ENCODE data around the gene CTIF.

Gene CTIF

GRCh38 chr18:48548921-48549320 lies 10.1 kb downstream of the CTIF start:
- no peaks in the 10 kb centered on the region for H3K36me3 ChIP-seq (ENCODE audit: control insufficient read depth, insufficient read depth, low read length)
- H3K9me3 ChIP-seq (ENCODE audit: control insufficient read depth, low read length) = no peaks in the 10 kb centered on the region
- no peak for DNase-seq
- H3K27me3 ChIP-seq (replicated peaks; ENCODE audit: control insufficient read depth, insufficient read depth, low read length, poor library complexity, severe bottlenecking) = no peaks in the 10 kb centered on the region
- no peak overlapping the region for H3K4me3 ChIP-seq (ENCODE audit: insufficient read depth, low read depth, low read length, poor library complexity, severe bottlenecking)
- no peaks in the 10 kb centered on the region for H3K4me1 ChIP-seq (ENCODE audit: control insufficient read depth, insufficient read depth, low read length, poor library complexity, severe bottlenecking)
- H3K27ac ChIP-seq (ENCODE audit: insufficient read depth, low read length, poor library complexity, severe bottlenecking) = no peak overlapping the region

GRCh38 chr18:48550101-48550729 lies 11.4 kb downstream of the CTIF start:
- H3K4me3 ChIP-seq (ENCODE audit: insufficient read depth, low read depth, low read length, poor library complexity, severe bottlenecking) = no peak overlapping the region
- H3K9me3 ChIP-seq (ENCODE audit: control insufficient read depth, low read length) = no peaks in the 10 kb centered on the region
- H3K27ac ChIP-seq (ENCODE audit: insufficient read depth, low read length, poor library complexity, severe bottlenecking) = no peak overlapping the region
- no peak for DNase-seq
- no peaks in the 10 kb centered on the region for H3K4me1 ChIP-seq (ENCODE audit: control insufficient read depth, insufficient read depth, low read length, poor library complexity, severe bottlenecking)
- H3K27me3 ChIP-seq (replicated peaks; ENCODE audit: control insufficient read depth, insufficient read depth, low read length, poor library complexity, severe bottlenecking) = no peaks in the 10 kb centered on the region
- H3K36me3 ChIP-seq (ENCODE audit: control insufficient read depth, insufficient read depth, low read length) = no peaks in the 10 kb centered on the region

GRCh38 chr18:48551100-48551499 lies 12.3 kb downstream of the CTIF start:
- H3K27me3 ChIP-seq (replicated peaks; ENCODE audit: control insufficient read depth, insufficient read depth, low read length, poor library complexity, severe bottlenecking) = no peaks in the 10 kb centered on the region
- H3K4me1 ChIP-seq (ENCODE audit: control insufficient read depth, insufficient read depth, low read length, poor library complexity, severe bottlenecking) = no peaks in the 10 kb centered on the region
- H3K4me3 ChIP-seq (ENCODE audit: insufficient read depth, low read depth, low read length, poor library complexity, severe bottlenecking) = no peak overlapping the region
- no peak for DNase-seq
- H3K27ac ChIP-seq (ENCODE audit: insufficient read depth, low read length, poor library complexity, severe bottlenecking) = no peak overlapping the region
- H3K36me3 ChIP-seq (ENCODE audit: control insufficient read depth, insufficient read depth, low read length) = no peaks in the 10 kb centered on the region
- no peaks in the 10 kb centered on the region for H3K9me3 ChIP-seq (ENCODE audit: control insufficient read depth, low read length)

- no peak for DNase-seq
- no peak overlapping the region for H3K27ac ChIP-seq (ENCODE audit: insufficient read depth, low read length, poor library complexity, severe bottlenecking)
- H3K4me3 ChIP-seq (ENCODE audit: insufficient read depth, low read depth, low read length, poor library complexity, severe bottlenecking) = no peak overlapping the region
- H3K4me1 ChIP-seq (ENCODE audit: control insufficient read depth, insufficient read depth, low read length, poor library complexity, severe bottlenecking) = no peaks in the 10 kb centered on the region
- no peaks in the 10 kb centered on the region for H3K36me3 ChIP-seq (ENCODE audit: control insufficient read depth, insufficient read depth, low read length)
- no peaks in the 10 kb centered on the region for H3K27me3 ChIP-seq (replicated peaks; ENCODE audit: control insufficient read depth, insufficient read depth, low read length, poor library complexity, severe bottlenecking)
- no peaks in the 10 kb centered on the region for H3K9me3 ChIP-seq (ENCODE audit: control insufficient read depth, low read length)
These were observed 13.3 kb downstream of the CTIF start for GRCh38 chr18:48552130-48552529.

GRCh38 chr18:48553236-48553635 lies 14.4 kb downstream of the CTIF start:
- Histone ChIP-seq H3K9me3 (ENCODE audit: control insufficient read depth, low read length) (no peaks in the 10 kb centered on the region), H3K36me3 (ENCODE audit: control insufficient read depth, insufficient read depth, low read length) (no peaks in the 10 kb centered on the region), H3K27ac (ENCODE audit: insufficient read depth, low read length, poor library complexity, severe bottlenecking) (no peak overlapping the region), H3K27me3 (replicated peaks; ENCODE audit: control insufficient read depth, insufficient read depth, low read length, poor library complexity, severe bottlenecking) (no peaks in the 10 kb centered on the region), H3K4me1 (ENCODE audit: control insufficient read depth, insufficient read depth, low read length, poor library complexity, severe bottlenecking) (no peaks in the 10 kb centered on the region), H3K4me3 (ENCODE audit: insufficient read depth, low read depth, low read length, poor library complexity, severe bottlenecking) (no peak overlapping the region)
- DNase-seq = no peak

- no peaks in the 10 kb centered on the region for H3K4me1 ChIP-seq (ENCODE audit: control insufficient read depth, insufficient read depth, low read length, poor library complexity, severe bottlenecking)
- H3K36me3 ChIP-seq (ENCODE audit: control insufficient read depth, insufficient read depth, low read length) = no peaks in the 10 kb centered on the region
- no peak overlapping the region for H3K4me3 ChIP-seq (ENCODE audit: insufficient read depth, low read depth, low read length, poor library complexity, severe bottlenecking)
These were observed 16.0 kb downstream of the CTIF start for GRCh38 chr18:48554610-48555400.

GRCh38 chr18:48555465-48555995 lies 16.7 kb downstream of the CTIF start:
- Histone ChIP-seq H3K27me3 (replicated peaks; ENCODE audit: control insufficient read depth, insufficient read depth, low read length, poor library complexity, severe bottlenecking) (no peaks in the 10 kb centered on the region), H3K9me3 (ENCODE audit: control insufficient read depth, low read length) (no peaks in the 10 kb centered on the region), H3K27ac (ENCODE audit: insufficient read depth, low read length, poor library complexity, severe bottlenecking) (no peak overlapping the region), H3K4me3 (ENCODE audit: insufficient read depth, low read depth, low read length, poor library complexity, severe bottlenecking) (no peak overlapping the region), H3K36me3 (ENCODE audit: control insufficient read depth, insufficient read depth, low read length) (no peaks in the 10 kb centered on the region), H3K4me1 (ENCODE audit: control insufficient read depth, insufficient read depth, low read length, poor library complexity, severe bottlenecking) (no peaks in the 10 kb centered on the region)
- no peak for DNase-seq

More at GRCh38 chr18:48554610-48555400, 16.0 kb downstream of the CTIF start:
- no peak overlapping the region for H3K27ac ChIP-seq (ENCODE audit: insufficient read depth, low read length, poor library complexity, severe bottlenecking)
- no peak for DNase-seq
- H3K27me3 ChIP-seq (replicated peaks; ENCODE audit: control insufficient read depth, insufficient read depth, low read length, poor library complexity, severe bottlenecking) = no peaks in the 10 kb centered on the region
- no peaks in the 10 kb centered on the region for H3K9me3 ChIP-seq (ENCODE audit: control insufficient read depth, low read length)

- no peaks in the 10 kb centered on the region for H3K4me1 ChIP-seq (ENCODE audit: control insufficient read depth, insufficient read depth, low read length, poor library complexity, severe bottlenecking)
- H3K4me3 ChIP-seq (ENCODE audit: insufficient read depth, low read depth, low read length, poor library complexity, severe bottlenecking) = no peak overlapping the region
- H3K36me3 ChIP-seq (ENCODE audit: control insufficient read depth, insufficient read depth, low read length) = no peaks in the 10 kb centered on the region
- no peaks in the 10 kb centered on the region for H3K27me3 ChIP-seq (replicated peaks; ENCODE audit: control insufficient read depth, insufficient read depth, low read length, poor library complexity, severe bottlenecking)
- no peak overlapping the region for H3K27ac ChIP-seq (ENCODE audit: insufficient read depth, low read length, poor library complexity, severe bottlenecking)
- no peak for DNase-seq
- no peaks in the 10 kb centered on the region for H3K9me3 ChIP-seq (ENCODE audit: control insufficient read depth, low read length)
These were observed 18.9 kb downstream of the CTIF start for GRCh38 chr18:48557640-48558174.

GRCh38 chr18:48558248-48558647 lies 19.4 kb downstream of the CTIF start:
- H3K9me3 ChIP-seq (ENCODE audit: control insufficient read depth, low read length) = no peaks in the 10 kb centered on the region
- H3K4me3 ChIP-seq (ENCODE audit: insufficient read depth, low read depth, low read length, poor library complexity, severe bottlenecking) = no peak overlapping the region
- no peaks in the 10 kb centered on the region for H3K36me3 ChIP-seq (ENCODE audit: control insufficient read depth, insufficient read depth, low read length)
- no peaks in the 10 kb centered on the region for H3K4me1 ChIP-seq (ENCODE audit: control insufficient read depth, insufficient read depth, low read length, poor library complexity, severe bottlenecking)
- H3K27me3 ChIP-seq (replicated peaks; ENCODE audit: control insufficient read depth, insufficient read depth, low read length, poor library complexity, severe bottlenecking) = no peaks in the 10 kb centered on the region
- no peak for DNase-seq
- no peak overlapping the region for H3K27ac ChIP-seq (ENCODE audit: insufficient read depth, low read length, poor library complexity, severe bottlenecking)

- H3K27ac ChIP-seq (ENCODE audit: insufficient read depth, low read length, poor library complexity, severe bottlenecking) = no peak overlapping the region
- no peaks in the 10 kb centered on the region for H3K9me3 ChIP-seq (ENCODE audit: control insufficient read depth, low read length)
- no peaks in the 10 kb centered on the region for H3K4me1 ChIP-seq (ENCODE audit: control insufficient read depth, insufficient read depth, low read length, poor library complexity, severe bottlenecking)
- no peaks in the 10 kb centered on the region for H3K36me3 ChIP-seq (ENCODE audit: control insufficient read depth, insufficient read depth, low read length)
- H3K4me3 ChIP-seq (ENCODE audit: insufficient read depth, low read depth, low read length, poor library complexity, severe bottlenecking) = no peak overlapping the region
- no peak for DNase-seq
- H3K27me3 ChIP-seq (replicated peaks; ENCODE audit: control insufficient read depth, insufficient read depth, low read length, poor library complexity, severe bottlenecking) = no peaks in the 10 kb centered on the region
These were observed 21.7 kb downstream of the CTIF start for GRCh38 chr18:48560491-48560890.

All from effector memory CD4-positive, alpha-beta T cell (primary cell).